GM18508 (cell line): Measurements from ENCODE around the gene MBOAT7.
"Not testable (repeated sequence)": the region's sequence is repeated elsewhere in the genome, so short reads cannot be mapped to it uniquely, and the experiment has no call there.

Experiments
- ATAC-seq: cut with Tn5 transposase; IDR thresholded peaks from one replicate; pipeline ENCODE4 v1.9.1; 2021; ENCODE audit warnings: moderate number of reproducible peaks; ENCODE audit not compliant: insufficient read depth, unreplicated experiment

The MBOAT7 gene

DNA sequence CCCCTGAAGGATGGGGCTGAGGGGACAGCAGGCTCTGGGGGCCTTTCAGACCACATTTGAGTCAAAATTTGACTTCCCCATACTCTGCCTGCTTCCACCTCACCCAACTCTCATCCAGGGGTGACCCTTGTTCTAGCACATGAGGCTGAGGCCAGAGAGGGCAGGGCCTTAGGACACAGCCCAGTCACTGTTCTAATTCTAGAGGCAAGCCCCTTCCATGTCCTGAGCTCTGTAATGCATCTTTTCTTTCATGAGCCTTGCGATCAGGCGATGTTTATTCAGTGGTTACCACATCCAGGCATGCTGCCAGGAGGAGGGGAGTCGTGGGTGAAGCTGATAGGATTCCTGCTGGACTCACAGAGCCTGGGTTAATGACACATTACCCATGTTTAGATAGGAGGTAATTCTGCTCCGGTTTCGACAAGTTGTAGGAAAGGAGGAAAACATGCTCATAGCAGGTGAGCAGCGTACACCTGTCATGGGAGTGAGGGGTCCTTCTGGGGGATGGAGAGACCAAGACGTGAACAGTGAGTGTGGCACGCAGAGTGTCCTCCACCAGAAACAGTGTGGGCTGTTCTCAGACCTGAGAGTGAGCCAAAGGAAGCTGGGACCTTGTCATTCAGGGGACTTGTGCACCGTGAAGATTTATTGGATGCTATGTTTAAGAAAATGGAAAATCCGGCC is 20.6 kb upstream of the MBOAT7 start:
- ATAC-seq, result no peak

DNA sequence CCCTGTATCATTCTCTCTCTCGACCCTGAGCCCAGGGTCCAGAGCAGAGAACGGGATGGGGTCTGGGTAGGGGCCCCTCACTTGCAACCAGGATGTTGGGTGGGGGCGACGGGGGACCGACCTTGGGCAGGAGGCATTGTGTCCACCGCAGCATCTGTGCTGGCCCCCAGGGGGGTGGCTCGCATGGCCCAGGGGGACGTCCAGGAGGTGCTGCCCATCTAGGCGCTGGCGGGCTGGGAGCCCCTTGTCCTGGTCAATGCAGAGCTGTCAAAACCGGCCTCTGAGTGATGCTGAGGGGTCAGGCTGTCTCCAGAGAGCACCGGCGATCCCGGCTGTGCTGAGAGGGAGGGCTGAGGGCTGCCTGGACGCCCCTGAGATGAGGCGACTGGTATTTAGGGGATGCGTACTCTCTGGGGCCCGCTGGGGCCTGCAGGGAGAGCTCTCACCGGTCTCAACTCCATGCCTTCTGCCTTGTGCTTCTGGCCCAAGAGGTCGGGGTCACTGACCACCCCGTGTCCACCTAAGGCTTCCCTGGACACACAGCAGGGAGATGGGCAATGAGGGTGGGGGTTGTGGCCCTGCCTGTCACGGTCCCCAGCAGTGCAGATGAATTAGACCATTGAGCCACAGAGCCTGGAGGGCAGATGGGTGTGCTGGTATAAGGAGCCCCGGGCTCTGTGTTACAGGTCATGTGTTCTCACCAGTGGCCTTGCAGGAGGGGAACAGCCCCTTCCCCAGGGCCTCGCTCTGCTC is 19.9 kb upstream of the MBOAT7 start:
- no peak for ATAC-seq

DNA sequence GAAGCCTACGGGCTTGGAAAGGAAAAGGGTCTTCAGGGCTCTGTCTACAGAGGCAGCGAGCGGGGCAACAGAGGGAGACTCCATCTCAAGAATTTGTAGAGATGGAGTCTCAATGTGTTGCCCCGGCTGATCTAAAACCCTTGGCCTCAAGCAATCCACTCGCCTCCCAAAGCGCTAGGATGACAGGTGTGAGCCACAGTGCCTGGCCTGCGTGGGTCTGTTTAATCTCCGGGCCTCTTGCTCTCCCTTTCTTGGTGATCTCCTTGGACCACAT is 19.3 kb upstream of the MBOAT7 start:
- no peak for ATAC-seq

DNA sequence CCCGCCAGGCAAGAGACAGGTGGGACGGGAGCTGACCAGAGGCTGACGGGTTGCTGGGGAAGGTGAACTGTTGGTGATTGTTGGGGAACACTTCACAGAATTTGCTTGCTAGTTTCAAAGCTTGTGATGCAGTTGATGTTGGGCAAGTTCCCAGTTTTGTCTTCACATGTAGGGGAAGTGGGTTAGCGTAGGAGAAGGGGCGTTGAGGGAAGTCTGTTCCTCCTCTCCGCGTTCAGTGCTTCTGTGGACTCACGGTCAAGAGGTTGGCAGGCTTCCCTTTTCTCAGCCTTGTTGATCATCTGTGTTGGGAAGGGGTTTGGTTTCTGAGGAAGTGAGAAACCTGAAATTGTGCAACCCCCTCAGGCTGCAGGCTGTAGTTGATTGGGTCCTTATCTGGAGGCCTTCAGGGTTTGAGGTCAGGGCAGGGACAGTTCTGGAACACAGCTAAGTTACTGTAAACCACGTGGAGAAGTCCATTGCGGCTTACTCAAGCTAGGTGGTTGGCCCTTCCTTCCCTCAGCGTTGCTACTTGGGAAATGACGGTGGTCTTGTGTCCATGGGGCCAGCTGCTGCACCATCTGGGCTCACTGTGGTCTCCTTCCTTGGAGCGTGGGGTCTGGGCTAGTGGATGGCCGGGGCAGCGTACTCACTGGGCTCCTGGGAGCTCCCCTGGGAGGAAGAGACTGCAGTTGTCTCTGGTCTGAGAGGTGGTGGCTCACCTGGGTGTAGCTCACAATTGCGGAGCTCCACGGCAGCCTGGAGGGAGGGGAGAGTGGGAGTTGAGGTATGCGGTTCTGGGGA is 18.8 kb upstream of the MBOAT7 start:
- no peak for ATAC-seq

DNA sequence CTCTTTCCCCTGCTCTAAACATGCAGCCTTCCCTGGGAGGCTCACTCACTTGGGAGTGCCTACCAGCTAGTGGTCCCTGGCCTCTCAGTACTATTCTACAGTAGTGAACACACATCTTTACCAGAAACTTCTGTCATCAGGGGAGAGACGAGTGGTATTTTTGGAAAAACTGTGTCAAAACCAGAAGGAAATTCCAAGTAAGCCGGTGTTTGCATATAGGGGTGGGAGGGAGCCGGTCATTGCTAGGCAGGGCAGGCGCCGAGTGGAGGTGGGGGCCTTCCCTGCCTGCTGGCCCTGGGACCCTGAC is 18.2 kb upstream of the MBOAT7 start:
- ATAC-seq, result no peak

DNA sequence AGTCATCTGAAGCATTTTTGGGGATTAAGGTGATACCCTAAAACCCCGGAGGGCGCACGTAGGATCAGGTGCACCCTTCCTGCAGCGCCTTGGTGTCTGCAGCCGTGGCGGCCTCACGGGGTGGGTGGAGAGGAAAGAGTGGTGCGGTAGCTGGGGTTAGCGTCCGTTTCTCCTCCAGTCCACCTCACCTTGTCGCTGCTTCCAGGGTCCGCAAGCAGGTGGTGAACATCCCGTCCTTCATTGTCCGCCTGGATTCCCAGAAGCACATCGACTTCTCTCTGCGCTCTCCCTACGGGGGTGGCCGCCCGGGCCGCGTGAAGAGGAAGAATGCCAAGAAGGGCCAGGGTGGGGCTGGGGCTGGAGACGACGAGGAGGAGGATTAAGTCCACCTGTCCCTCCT is 17.8 kb upstream of the MBOAT7 start:
- not testable (repeated sequence) for ATAC-seq

DNA sequence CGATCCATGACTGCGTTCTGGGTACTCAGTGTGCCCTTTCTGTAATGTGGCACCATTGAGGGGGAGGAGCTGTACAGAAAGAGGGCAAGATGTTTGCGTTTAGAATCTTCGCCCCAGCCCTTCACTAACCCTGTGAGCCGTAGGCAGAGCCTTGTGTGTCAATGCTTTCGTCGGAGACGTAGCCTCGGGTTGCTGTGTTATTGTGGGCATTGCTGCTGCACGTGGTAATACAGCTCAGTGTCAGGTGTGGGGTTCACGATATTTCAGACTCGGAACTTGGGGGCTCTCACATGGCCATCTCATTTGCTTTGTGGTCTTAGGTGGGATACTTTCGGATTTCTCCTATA is 17.4 kb upstream of the MBOAT7 start:
- no peak for ATAC-seq

DNA sequence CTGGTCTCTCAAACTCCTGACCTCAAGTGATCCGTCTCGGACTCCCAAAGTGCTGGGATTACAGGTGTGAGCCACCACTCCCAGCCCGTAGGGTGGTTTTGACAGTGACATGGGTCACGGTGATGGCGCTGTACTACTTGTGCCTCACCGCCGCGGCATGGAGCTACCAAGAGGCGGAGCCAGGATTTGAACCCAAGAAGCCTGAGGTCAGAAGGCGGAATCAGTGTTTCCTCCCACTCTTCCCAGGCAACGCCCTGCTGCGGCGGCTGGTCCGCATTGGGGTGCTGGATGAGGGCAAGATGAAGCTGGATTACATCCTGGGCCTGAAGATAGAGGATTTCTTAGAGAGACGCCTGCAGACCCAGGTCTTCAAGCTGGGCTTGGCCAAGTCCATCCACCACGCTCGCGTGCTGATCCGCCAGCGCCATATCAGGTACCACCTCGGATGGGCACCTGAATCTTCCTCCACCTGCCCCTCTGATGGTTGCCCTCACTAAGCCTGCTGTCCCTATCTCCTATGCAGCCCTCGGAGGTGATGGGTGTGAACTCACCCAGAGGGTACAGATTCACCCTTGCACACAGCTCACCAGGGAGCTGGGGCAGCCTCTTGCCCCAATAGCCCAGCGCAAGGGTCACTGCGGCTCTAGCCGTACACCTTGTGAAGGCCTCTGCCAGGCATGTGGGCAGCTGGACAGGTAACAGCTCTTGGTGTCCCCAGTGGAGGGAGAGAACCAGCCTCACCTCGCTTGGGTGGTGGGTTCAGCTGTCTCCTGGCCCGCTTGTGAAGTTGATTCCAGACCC is 16.9 kb upstream of the MBOAT7 start:
- no peak for ATAC-seq

DNA sequence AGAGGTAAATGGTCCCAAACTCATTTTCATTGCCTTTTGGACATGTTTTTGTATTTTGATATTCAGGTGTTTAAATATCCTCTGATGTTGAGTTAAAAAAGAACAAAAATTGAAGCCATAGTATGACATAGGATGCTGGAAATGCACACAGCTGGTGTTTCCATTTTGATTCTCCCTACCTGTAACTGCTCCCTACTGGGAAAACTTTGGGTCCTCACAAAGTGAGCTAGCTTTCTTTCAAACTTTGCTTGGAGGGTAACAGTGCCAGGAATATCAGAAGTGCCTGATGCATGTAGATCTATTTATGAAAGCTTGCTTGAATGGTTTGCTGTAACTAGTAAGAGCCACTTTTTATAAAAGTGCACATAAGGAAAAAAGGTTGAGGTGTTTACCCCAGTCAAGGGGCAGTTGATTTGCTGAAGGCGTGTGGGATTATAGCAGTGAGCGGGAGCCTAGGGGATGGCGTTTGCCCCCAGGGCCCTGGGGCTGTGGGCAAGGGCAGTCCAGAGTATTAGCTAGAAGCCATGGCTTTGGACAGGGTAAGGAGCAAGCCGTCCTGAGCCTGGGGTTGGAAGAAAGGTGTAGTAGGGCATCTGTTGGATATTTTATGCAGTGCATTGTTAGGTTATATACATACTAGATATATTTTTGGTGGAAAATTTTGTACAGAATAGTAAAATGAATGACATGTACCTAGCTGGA is 15.5 kb upstream of the MBOAT7 start:
- ATAC-seq, result no peak

DNA sequence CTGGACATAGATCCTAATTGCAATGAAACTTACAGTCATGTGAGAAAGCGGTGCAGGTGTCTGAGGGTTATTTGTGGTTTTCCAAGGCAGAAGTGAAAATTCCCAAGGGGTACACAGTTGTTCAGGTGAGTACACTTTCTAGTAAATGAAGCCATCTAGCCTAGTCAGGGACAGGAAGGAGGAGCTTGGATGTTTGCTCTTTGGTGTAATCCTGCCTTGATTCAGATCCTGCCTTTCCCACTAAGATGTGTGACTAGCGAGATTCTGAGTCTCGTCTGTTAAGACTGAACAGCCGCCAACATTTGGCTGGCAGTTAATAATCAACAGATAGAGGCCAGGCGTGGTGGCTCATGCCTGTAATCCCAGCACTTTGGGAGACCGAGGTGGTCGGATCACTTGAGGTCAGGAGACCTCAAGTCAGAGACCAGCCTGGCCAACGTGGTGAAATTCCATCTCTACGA is 13.8 kb upstream of the MBOAT7 start:
- ATAC-seq, result no peak

DNA sequence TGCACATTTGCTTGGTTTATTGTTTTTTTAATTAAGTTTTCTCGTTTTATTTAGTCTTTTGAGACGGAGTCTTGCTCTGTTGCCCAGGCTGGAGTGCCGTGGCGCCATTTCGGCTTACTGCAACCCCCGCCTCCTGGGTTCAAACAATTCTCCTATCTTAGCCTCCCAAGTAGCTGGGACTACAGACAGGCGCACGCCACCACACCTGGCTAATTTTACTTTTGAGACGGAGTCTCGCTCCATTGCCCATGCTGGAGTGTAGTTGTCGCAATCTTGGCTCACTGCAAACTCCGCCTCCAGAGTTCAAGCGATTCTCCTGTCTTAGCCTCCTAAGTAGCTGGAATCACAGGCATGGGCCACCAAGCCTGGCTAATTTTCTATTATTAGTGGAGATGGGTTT is 12.6 kb upstream of the MBOAT7 start:
- ATAC-seq, result no peak

DNA sequence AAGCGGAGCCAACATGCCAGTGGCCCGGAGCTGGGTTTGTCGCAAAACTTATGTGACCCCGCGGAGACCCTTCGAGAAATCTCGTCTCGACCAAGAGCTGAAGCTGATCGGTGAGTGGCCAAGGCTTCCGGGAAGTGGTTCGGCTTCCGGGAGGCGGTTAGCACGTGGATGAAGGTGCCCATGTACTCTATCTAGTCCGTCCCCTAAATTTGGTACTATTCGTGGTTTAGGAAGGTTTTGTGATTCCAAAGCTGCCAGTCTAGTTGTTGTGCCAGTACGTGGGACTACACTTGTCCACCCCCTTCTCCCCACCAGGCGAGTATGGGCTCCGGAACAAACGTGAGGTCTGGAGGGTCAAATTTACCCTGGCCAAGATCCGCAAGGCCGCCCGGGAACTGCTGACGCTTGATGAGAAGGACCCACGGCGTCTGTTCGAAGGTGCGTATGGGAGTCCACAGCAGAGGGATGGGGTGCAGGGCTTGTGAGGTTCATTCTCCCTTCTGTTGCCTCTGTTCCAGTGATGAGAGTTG is 11.9 kb upstream of the MBOAT7 start:
- peak; percentile 5 for ATAC-seq

DNA sequence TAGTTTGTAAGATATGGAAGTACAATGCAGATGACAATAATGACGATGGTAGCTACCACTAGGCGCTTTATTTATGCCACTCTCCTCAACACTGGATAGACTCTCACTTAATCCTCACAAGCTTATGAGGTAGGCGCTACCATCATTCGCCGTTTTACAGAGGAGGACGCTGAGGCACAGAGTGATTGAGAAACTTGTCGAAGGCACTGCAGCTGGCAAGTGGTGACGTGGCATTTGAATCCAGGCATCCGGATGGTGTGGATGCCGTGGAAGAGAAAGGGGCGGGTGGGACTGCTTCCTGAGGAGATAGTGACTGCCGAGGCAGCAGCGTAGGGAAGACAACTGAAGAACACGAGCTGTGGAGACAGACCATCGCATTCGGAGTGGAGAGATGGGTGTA is 10.0 kb upstream of the MBOAT7 start:
- no peak for ATAC-seq

DNA sequence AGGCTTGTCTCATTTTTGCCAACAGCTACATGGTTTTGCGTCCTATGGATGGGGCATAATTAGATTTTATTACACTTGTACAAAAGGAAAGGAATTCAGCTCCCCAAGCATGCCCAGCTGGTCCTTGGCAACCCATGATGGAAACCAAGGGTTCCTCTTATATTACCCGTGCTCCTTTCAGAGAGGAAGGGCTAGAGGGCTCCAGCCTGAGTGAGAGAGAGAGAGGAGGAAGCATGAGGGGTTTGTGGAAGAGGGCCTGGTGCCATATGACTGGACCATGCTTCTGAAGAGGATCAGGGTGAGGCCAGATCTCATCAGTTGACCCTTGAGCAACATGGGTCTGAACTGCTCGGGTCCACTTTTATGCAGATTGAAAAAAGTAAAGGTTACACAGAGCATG is 7.7 kb upstream of the MBOAT7 start:
- ATAC-seq, result no peak

DNA sequence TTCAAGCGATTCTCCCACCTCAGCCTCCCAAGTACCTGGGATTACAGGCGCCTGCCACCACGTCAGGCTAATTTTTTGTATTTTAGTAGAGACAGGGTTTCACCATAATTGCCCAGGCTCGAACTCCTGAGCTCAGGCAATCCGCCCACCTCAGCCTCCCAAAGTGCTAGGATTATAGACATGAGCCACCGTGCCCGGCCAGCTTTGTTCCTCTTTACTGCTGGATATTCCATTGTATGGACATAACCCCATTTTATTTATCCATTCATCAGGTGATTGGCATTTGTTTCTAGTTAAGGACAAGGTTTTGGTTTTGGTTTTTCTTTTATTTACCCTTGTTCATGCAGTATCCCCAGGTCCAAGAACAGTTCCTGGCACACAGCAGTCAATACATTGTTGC is 7.2 kb upstream of the MBOAT7 start:
- ATAC-seq, result no peak

DNA sequence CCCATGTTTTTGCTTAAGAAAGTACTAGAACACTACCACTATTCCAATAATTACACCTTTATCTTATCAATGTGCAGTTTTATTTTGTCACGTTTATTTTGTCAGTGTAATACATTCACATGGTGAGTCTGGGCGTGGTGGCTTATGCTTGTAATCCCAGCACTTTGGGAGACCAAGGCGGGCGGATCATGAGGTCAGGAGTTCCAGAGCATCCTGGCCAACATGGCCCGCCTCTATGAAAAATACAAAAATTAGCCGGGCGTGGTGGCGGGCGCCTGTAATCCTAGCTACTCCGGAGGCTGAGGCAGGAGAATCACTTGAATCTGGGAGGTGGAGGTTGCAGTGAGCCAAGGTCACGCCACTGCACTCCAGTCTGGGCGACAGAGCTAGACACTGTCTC is 5.1 kb upstream of the MBOAT7 start:
- not testable (repeated sequence) for ATAC-seq

DNA sequence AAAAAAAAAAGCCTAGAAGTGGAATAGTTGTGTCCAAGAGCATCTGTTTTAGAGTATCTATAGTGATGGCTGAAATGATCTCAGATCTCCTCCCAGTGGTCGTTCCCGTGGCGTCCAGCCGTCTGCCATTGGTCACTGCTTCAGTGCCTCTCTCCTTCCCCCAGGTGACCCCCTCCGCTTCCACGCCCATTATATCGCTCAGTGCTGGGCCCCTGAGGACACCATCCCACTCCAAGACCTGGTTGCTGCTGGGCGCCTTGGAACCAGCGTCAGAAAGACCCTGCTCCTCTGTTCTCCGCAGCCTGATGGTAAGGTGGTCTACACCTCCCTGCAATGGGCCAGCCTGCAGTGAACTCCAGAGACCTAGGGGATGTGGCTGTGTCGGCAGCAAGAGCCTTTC is 3.6 kb upstream of the MBOAT7 start:
- ATAC-seq, result no peak

DNA sequence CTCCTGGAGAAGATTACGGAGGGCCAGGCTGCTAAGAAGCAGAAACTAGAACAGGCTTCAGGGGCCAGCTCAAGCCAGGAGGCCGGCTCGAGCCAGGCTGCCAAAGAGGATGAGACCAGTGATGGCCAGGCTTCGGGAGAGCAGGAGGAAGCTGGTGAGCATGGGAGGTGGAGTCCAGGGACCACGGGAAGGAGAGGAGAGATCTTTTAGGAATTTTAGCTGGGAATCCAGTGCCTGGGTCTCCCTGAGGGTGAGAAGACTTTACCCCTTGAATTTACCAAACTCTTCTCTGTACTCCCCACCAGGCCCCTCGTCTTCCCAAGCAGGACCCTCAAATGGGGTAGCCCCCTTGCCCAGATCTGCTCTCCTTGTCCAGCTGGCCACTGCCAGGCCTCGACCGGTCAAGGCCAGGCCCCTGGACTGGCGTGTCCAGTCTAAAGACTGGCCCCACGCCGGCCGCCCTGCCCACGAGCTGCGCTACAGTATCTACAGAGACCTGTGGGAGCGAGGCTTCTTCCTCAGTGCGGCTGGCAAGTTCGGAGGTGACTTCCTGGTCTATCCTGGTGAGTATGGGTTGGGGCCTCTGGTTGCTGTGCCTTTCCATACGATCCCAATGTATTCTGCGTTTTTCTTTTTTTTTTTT is 2.6 kb upstream of the MBOAT7 start:
- no peak for ATAC-seq

DNA sequence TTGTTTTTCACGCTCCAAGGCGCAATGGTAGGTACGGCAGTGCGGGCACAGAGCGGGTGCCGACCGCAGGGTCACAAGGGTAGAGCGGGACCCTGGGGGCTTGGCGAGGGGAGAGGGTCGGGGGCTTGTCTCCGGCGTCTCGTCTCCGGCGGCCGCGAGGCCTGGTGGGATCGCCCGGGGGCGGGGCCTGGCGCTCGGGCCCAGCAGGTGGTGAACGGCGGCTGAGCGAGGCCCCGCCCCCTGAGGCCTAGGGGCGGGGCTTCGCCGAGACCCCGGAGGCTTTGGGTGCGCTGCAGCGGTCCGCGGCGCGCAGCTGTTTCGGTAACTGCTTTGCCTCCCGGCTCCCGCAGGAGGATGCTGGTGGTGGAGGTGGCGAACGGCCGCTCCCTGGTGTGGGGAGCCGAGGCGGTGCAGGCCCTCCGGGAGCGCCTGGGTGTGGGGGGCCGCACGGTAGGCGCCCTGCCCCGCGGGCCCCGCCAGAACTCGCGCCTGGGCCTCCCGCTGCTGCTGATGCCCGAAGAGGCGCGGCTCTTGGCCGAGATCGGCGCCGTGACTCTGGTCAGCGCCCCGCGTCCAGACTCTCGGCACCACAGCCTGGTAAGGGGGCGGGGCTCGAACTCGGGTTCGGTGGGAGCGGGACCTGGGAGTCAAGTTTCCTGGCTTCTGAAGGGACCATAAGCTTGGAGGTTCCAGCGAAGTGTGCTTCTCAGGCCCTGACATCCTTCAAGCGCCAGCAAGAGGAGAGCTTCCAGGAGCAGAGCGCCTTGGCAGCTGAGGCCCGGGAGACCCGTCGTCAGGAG is 1.8 kb upstream of the MBOAT7 start, which contains the start of gene TSEN34:
Gene TSEN34 (plus strand): TSS at position 298 of the 800 bp plus-strand sequence. CDS start 57 bp downstream, at position 355.
- ATAC-seq, result peak; percentile 5
